IPS DF 6.9 (cell line): ENCODE data around the gene SLC26A9.

Experiments
- DNase-seq: peaks from one replicate; pipeline ENCODE4 v3.0.0-alpha.2; 2013; ENCODE audit warnings: low read depth, low spot score
- H3K27ac ChIP-seq: one replicate; pipeline ENCODE4 v1.5.1; 2013; ENCODE audit warnings: low read length, control low read depth
- H3K27me3 ChIP-seq: 2 replicates; pipeline ENCODE4 v1.6.1; 2013; ENCODE audit warnings: mild to moderate bottlenecking, low read length; ENCODE audit not compliant: control insufficient read depth, insufficient read depth
- H3K36me3 ChIP-seq: 2 replicates; pipeline ENCODE4 v1.6.1; 2013; ENCODE audit warnings: low read length; ENCODE audit not compliant: control insufficient read depth, insufficient read depth
- H3K4me1 ChIP-seq: 2 replicates; pipeline ENCODE4 v1.6.1; 2013; ENCODE audit warnings: low read length; ENCODE audit not compliant: control insufficient read depth, insufficient read depth
- H3K4me3 ChIP-seq: 2 replicates; pipeline ENCODE4 v1.5.1; 2013; ENCODE audit warnings: mild to moderate bottlenecking, low read length
- H3K9me3 ChIP-seq: 2 replicates; pipeline ENCODE4 v1.6.1; 2013; ENCODE audit warnings: low read length, inconsistent platforms; ENCODE audit not compliant: control insufficient read depth, insufficient read depth
- WGBS: extraction: QIAGEN DNeasy Blood & Tissue Kit; methylation state at CpG from one replicate; pipeline ENCODE4 v1.1.7; 2013; ENCODE audit warnings: mixed read lengths, missing lambda C conversion rate; ENCODE audit not compliant: insufficient read length, insufficient coverage; 5-methylcytosine and 5-hydroxymethylcytosine counted together

The SLC26A9 gene

GRCh38 chr1:205973377-205974232 is 30.3 kb upstream of the SLC26A9 start:
- H3K4me3 ChIP-seq: no peak overlapping the region
- H3K9me3 ChIP-seq: no peaks in the 10 kb centered on the region
- no peak overlapping the region for H3K27ac ChIP-seq
- H3K4me1 ChIP-seq: no peaks in the 10 kb centered on the region
- no peaks in the 10 kb centered on the region for H3K36me3 ChIP-seq
- DNase-seq: no peak
- 100% methylated on average over 8 of the region's 8 CpGs for WGBS
- no peaks in the 10 kb centered on the region for H3K27me3 ChIP-seq

- Histone ChIP-seq H3K4me1 (no peaks in the 10 kb centered on the region), H3K27me3 (no peaks in the 10 kb centered on the region; the same call in 1 of the 2 replicates), H3K27ac (no peak overlapping the region), H3K36me3 (no peaks in the 10 kb centered on the region), H3K4me3 (no peak overlapping the region), H3K9me3 (no peaks in the 10 kb centered on the region)
- WGBS: 100% methylated on average over 6 of the region's 11 CpGs
- no peak for DNase-seq
These were observed 29.4 kb upstream of the SLC26A9 start for GRCh38 chr1:205972491-205973168.

GRCh38 chr1:205972081-205972480 is 28.8 kb upstream of the SLC26A9 start:
- no peaks in the 10 kb centered on the region for H3K4me1 ChIP-seq
- DNase-seq: no peak
- no peaks in the 10 kb centered on the region for H3K36me3 ChIP-seq
- 100% methylated on average over 1 of the region's 4 CpGs for WGBS
- H3K27me3 ChIP-seq: no peaks in the 10 kb centered on the region; the same call in 1 of the 2 replicates
- no peaks in the 10 kb centered on the region for H3K9me3 ChIP-seq
- no peak overlapping the region for H3K4me3 ChIP-seq
- no peak overlapping the region for H3K27ac ChIP-seq

- Histone ChIP-seq H3K4me3 (no peak overlapping the region), H3K4me1 (no peaks in the 10 kb centered on the region), H3K27me3 (no peaks in the 10 kb centered on the region; the same call in 1 of the 2 replicates), H3K9me3 (no peaks in the 10 kb centered on the region), H3K27ac (no peak overlapping the region), H3K36me3 (no peaks in the 10 kb centered on the region)
- WGBS: no CpG with 5 or more reads among the region's 4 CpGs
- DNase-seq: no peak
These were observed 27.8 kb upstream of the SLC26A9 start for GRCh38 chr1:205971082-205971481.

DNA sequence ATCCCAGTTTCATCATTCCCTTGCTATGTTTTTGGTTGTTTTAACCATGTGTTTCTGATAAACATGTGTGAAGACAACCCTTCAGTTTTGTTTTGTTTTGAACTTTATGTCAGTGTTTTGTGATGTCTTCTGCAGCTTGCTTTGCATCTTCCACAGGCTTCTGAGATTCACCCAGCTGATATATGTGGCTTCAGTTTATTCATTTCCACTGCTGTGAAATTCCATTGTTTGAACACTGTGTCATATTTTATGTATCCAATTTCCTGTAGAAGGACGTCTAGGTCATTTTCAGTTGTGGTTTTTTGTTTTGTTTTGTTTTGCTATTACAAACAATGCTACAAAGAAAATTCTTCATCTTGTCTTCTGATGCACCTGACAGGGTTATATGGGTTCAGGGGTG is 27.2 kb upstream of the SLC26A9 start:
- no peaks in the 10 kb centered on the region for H3K36me3 ChIP-seq
- no peaks in the 10 kb centered on the region for H3K9me3 ChIP-seq
- no peak overlapping the region for H3K4me3 ChIP-seq
- H3K27ac ChIP-seq: no peak overlapping the region
- WGBS: no CpG with 5 or more reads among the region's 1 CpG
- DNase-seq: no peak
- H3K27me3 ChIP-seq: no peaks in the 10 kb centered on the region; the same call in 1 of the 2 replicates
- H3K4me1 ChIP-seq: no peaks in the 10 kb centered on the region

DNA sequence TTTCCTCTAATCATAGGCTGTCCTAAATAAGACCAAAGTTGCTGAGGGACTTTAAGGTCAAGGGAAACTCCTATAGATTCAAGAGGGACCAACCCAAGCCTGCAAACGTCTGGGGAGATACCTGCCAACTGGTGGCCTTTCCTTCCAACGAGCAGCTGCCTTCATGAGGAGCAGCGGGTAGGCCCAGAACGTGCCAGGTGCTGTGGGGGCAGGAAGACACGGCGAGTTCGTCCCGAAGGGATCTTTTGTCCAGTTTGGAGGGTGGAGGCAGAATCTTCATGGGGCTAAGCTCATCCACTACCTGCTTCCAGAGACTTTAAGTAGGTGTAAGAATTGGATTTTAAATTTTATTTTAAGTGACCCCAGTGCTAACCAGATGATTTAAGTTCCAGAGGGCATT is 26.0 kb upstream of the SLC26A9 start:
- DNase-seq: no peak
- no CpG with 5 or more reads among the region's 8 CpGs for WGBS
- no peaks in the 10 kb centered on the region for H3K36me3 ChIP-seq

DNA sequence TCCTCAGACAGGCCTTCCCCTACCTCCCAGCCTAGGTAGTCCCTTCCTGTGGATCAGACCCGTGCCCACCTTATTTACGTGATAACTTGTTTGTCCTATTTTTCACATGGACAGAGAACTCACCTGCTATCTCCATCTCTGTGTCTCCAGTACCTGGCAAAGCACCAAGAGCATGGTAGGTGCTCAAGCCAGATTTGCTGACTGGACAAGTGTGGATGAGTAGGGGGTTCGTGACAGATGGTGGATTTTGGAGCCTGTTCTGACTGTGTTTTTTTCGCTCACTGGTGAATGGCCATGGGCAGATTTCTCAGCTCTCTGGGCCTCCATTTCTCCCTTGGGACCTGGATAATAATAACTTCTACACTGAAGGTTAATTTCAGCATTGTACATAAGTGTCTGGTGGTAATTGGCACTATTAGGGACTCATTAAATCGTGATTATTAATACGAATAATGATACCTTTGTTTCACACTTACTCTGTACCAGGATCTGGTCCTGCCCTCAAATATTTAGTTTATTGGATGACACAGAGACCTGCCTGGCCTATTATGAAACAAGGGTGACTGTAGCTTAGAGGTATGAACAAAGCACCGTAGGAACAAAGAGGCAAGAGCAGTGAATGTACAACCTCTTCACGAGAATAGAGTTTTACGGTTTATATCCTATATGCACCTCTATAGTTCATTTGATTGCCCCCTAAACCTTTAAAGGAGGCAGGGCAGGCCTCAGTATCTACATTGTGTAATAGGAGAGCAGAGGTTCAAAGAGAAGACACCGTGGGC is 24.5 kb upstream of the SLC26A9 start:
- DNase-seq: no peak
- WGBS: no CpG with 5 or more reads among the region's 10 CpGs
- H3K36me3 ChIP-seq: no peaks in the 10 kb centered on the region
- peaks cover 2% of the 10 kb centered on the region; the same call in 1 of the 2 replicates for H3K4me1 ChIP-seq
- no peak overlapping the region for H3K27ac ChIP-seq
- H3K4me3 ChIP-seq: no peak overlapping the region
- H3K27me3 ChIP-seq: no peaks in the 10 kb centered on the region; the same call in 1 of the 2 replicates
- no peaks in the 10 kb centered on the region for H3K9me3 ChIP-seq

More for the DNA sequence above, 26.0 kb upstream of the SLC26A9 start:
- peaks cover 2% of the 10 kb centered on the region; the same call in 1 of the 2 replicates for H3K4me1 ChIP-seq
- no peak overlapping the region for H3K27ac ChIP-seq
- no peaks in the 10 kb centered on the region; the same call in 1 of the 2 replicates for H3K27me3 ChIP-seq
- no peak overlapping the region for H3K4me3 ChIP-seq
- H3K9me3 ChIP-seq: no peaks in the 10 kb centered on the region

- DNase-seq: no peak
- Histone ChIP-seq H3K4me1 (peaks cover 2% of the 10 kb centered on the region; the same call in 1 of the 2 replicates), H3K27ac (no peak overlapping the region), H3K27me3 (no peaks in the 10 kb centered on the region; the same call in 1 of the 2 replicates), H3K36me3 (no peaks in the 10 kb centered on the region), H3K4me3 (no peak overlapping the region), H3K9me3 (no peaks in the 10 kb centered on the region)
- WGBS: no CpG with 5 or more reads among the region's 13 CpGs
These were observed 22.0 kb upstream of the SLC26A9 start for GRCh38 chr1:205965036-205965884.

DNA sequence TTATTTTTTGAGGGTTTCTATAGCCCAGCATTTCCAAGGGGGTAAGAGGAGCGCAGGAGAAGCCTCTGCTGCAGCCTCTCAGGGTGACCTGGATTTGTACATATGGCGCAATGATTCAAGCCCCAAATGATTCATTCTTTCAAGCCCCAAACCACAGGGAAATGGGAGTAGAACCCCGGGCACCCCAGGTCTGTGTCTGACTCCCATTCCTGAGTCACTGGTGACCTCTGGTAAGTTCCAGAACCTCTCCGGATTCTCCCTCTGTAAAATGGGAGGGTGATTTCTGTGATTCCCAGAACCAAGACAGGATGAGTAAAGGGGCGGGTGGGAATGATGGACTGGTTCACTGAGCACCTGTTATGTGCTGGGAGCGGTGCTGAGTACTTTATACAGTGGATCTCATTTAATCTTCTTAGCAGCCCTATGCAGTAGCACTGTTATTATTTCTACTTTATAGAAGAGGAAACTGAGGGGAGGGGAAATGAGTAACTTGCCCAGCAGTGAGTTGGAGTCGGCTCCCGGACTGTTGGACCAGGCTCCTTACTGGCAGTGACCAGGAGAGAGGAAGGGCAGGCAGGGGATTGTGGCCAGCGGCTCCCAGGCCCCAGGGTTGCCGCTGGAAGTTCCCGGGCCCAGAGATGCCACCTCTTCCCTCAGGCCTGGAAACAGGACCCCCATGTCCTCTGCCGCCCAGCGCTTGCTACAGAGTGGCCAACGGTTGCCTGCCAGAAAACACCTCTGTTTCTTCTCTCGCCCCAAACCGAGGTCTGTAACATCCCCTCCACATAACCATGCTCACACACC is 20.3 kb upstream of the SLC26A9 start:
- no peaks in the 10 kb centered on the region for H3K36me3 ChIP-seq
- H3K4me1 ChIP-seq: peaks cover 2% of the 10 kb centered on the region; the same call in 1 of the 2 replicates
- H3K4me3 ChIP-seq: no peak overlapping the region
- no CpG with 5 or more reads among the region's 16 CpGs for WGBS
- no peaks in the 10 kb centered on the region for H3K9me3 ChIP-seq
- no peak for DNase-seq
- H3K27ac ChIP-seq: no peak overlapping the region
- H3K27me3 ChIP-seq: no peaks in the 10 kb centered on the region; the same call in 1 of the 2 replicates
